VCaP (cell line): ENCODE results near the gene HSPG2.
"Not testable (repeated sequence)": the region's sequence is repeated elsewhere in the genome, so short reads cannot be mapped to it uniquely, and the experiment has no call there.

ENCODE experiments used
- H3K27ac ChIP-seq: fragments of 450-650 bp; 2 replicates; pipeline ENCODE4 v1.5.1; 2017
- TF ChIP-seq, protein P1 (sequence below): fragments of 450-650 bp; conservative IDR thresholded peaks from 2 replicates; pipeline ENCODE4 v1.5.1; 2017; ENCODE audit warnings: mild to moderate bottlenecking, moderate library complexity

Gene HSPG2

DNA sequence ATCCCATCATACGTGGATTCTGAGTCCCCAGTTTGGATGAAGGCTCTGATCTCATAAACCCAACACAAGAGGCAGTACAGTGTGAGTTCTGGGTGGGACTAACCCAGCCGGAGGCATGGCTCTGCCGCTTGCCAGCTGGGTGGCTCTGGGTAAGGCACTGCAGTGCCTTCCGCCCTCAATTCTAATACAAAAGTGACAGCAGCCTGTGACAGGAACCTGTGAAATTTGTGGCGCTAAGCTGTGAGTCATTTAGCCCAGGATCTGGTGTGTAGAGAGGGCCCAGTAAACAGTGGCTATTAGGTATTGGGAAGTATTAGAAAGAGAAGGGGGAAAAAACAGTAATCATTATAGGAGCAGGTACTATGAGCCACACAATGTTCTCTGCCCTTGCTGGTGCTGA is 23.3 kb downstream of the HSPG2 start:
- H3K27ac ChIP-seq: peak overlapping the region; percentile 5; the same call in 1 of the 2 replicates
- TF ChIP-seq, protein P1, sequence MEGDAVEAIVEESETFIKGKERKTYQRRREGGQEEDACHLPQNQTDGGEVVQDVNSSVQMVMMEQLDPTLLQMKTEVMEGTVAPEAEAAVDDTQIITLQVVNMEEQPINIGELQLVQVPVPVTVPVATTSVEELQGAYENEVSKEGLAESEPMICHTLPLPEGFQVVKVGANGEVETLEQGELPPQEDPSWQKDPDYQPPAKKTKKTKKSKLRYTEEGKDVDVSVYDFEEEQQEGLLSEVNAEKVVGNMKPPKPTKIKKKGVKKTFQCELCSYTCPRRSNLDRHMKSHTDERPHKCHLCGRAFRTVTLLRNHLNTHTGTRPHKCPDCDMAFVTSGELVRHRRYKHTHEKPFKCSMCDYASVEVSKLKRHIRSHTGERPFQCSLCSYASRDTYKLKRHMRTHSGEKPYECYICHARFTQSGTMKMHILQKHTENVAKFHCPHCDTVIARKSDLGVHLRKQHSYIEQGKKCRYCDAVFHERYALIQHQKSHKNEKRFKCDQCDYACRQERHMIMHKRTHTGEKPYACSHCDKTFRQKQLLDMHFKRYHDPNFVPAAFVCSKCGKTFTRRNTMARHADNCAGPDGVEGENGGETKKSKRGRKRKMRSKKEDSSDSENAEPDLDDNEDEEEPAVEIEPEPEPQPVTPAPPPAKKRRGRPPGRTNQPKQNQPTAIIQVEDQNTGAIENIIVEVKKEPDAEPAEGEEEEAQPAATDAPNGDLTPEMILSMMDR: no peak

GRCh38 chr1:21913258-21913657 is 23.9 kb downstream of the HSPG2 start:
- TF ChIP-seq, protein P1: no peak
- peak overlapping the region; percentile 5; the same call in 1 of the 2 replicates for H3K27ac ChIP-seq

- H3K27ac ChIP-seq: no peak overlapping the region
- TF ChIP-seq, protein P1: no peak
Measured at GRCh38 chr1:21912038-21912758, 24.9 kb downstream of the HSPG2 start.

DNA sequence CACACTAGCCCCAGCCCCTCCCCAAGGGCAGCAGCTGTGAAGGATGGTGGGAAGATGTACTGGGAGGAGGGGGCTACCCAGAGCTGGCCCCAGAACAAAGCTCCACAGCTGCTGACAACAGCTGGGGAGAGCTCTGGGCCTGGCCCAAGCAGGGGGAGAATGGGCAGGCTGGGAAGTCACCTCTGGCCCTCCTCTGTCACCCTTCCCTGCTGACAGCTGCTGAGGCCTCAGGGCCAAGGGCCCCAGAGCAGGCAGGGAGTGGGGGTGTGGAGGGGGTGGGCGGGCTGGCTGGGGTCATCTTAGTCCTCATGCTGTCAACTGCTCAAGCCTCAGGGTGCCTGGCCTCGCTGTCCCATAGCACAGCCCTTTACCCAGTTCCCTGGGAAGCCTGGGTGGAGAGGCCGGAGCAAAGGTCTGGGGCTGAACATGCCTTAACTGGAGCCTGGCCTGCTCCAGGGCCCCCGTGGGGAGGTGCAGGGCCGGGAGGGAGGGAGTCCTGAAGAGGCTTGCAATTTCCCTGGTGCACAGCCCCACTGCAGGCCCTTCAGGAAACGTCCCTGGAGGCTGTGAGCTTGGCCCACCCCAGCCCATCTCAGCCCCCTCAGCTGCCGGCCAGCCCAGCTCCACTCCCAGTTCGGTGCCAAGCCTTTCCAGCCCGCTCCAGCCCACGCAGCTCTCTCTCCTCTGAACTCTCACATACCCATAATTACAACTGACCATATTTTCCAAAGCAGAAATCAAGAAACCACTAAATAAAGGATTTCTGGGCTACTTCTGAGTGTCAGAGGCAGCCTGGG is 25.7 kb downstream of the HSPG2 start:
- TF ChIP-seq, protein P1: no peak
- H3K27ac ChIP-seq: no peak overlapping the region

DNA sequence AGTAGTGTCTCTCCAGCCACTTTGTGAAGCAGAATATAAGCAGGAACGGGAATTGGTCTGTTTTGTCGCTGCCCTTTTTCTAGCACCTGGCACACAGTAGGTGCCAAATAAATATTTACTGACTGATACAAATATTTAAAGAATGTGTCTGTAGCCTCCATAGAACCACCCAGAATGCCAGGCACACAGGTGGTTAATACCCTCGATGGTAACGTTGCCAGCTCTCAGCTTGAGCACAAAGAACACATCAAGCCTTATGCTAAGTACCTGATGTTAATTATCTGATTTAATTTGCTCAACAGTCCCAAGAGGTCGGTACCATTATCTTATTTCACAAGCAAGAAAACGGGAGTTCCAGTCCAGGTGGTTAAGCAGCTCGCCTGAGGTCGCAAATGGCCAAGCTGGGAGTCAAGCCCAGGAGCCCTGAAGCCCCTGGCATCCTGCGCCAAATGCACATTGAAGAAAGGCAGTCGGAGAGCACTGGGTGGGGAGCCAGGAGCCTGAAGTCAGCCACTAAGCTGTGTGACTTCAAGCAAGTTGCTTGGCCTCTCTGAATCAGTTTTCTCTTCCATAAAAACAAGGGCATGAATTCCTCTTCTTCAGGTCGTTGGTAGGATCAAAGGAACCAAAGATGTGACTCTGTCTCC is 26.4 kb downstream of the HSPG2 start:
- H3K27ac ChIP-seq: no peak overlapping the region
- TF ChIP-seq, protein P1: no peak

DNA sequence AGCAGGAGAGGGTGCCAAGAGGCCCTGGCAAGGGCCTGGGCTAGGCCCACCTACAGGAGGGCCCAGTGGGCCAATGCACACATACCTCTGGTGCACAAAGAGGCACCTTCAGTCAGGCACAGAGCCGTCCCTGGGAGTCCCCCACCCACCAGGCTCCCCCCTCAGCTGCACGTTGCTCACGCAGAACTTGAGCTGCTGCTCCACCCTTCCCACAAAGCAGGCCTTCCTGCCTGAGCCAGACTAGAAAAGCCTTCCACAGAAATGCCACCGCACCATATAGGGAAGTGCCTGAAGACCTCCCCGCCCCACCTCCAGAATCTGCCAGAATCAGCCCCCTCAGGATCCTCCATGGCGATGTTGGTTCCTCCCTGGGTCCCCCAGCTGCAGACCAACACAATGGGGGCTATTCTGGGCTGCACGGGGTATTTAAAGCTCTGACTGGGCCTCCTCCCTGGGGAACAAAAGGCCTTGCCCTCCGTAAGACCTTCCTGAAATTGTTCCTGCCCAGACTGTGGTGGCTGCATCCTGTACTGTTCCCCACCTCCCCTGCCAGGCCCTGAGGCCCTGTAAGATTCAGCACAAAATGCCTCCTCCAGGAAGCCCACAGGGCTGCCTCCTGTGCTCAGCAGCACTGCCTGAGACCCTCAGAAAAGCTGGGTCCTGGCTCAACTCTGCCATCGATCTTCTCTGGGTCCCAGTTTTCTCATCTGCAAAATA is 27.2 kb downstream of the HSPG2 start:
- TF ChIP-seq, protein P1: no peak
- no peak overlapping the region for H3K27ac ChIP-seq

GRCh38 chr1:21909286-21909759 is 27.8 kb downstream of the HSPG2 start:
- H3K27ac ChIP-seq: no peak overlapping the region
- TF ChIP-seq, protein P1: no peak

- not testable (repeated sequence) for H3K27ac ChIP-seq
Measured at GRCh38 chr1:21907737-21908534, 29.2 kb downstream of the HSPG2 start.
